WTC11 (cell line): ENCODE results near the gene OLIG1. TPM values are rescaled to one million over a fixed set of nuclear protein-coding genes. Genes with fewer than 3 reads are reported as not detected.

ENCODE experiments used
- ATAC-seq: fragments of 200-7000 bp; cut with Tn5 transposase; 2 replicates; pipeline ENCODE4 v1.10.0; 2021; ENCODE audit warnings: mild to moderate bottlenecking, moderate library complexity
- CTCF ChIA-PET: fragments of 300-600 bp; sonication (Branson Sonifier 250); formaldehyde crosslinking; loops from one replicate; lab custom pipeline; 2021; ENCODE audit warnings: antibody characterized with exemption; lab: Charles Lee
- POLR2A ChIA-PET: fragments of 350-600 bp; sonication (Branson Sonifier 250); formaldehyde crosslinking; loops from one replicate; lab custom pipeline; 2021; ENCODE audit warnings: antibody characterized with exemption; lab: Charles Lee
- DNase-seq: peaks from one replicate; pipeline ENCODE4 v3.0.0; 2021; ENCODE audit warnings: low spot score
- H3K27ac Mint-ChIP-seq: 2 replicates; pipeline ENCODE4 v1.8.0; 2021; ENCODE audit warnings: mixed read lengths
- H3K27me3 Mint-ChIP-seq: 2 replicates; pipeline ENCODE4 v1.8.0; 2021; ENCODE audit warnings: low read depth, mild to moderate bottlenecking, moderate library complexity, mixed read lengths
- H3K36me3 Mint-ChIP-seq: 2 replicates; pipeline ENCODE4 v1.8.0; 2021; ENCODE audit warnings: mixed read lengths
- H3K4me1 Mint-ChIP-seq: 2 replicates; pipeline ENCODE4 v1.8.0; 2022; ENCODE audit warnings: mixed read lengths
- H3K4me3 Mint-ChIP-seq: 2 replicates; pipeline ENCODE4 v1.8.0; 2021; ENCODE audit warnings: mild to moderate bottlenecking, moderate library complexity, mixed read lengths
- H3K9me3 Mint-ChIP-seq: 2 replicates; pipeline ENCODE4 v1.8.0; 2021; ENCODE audit warnings: mixed read lengths
- ETV6 ChIP-seq: sonication (generic); formaldehyde crosslinking; IDR thresholded peaks from 2 replicates; pipeline ENCODE4 v1.8.1; 2022; ENCODE audit warnings: mild to moderate bottlenecking, missing genetic modification reagents
- GABPB1 ChIP-seq: sonication (generic); formaldehyde crosslinking; IDR thresholded peaks from 2 replicates; pipeline ENCODE4 v1.8.1; 2023; ENCODE audit warnings: mild to moderate bottlenecking, missing genetic modification reagents
- GRHL2 ChIP-seq: fragments of 250-450 bp; sonication (Bioruptor Pico); IDR thresholded peaks from 2 replicates; pipeline ENCODE4 v1.8.0; 2022; ENCODE audit warnings: mild to moderate bottlenecking, moderate library complexity; ENCODE audit not compliant: insufficient replicate concordance, severe bottlenecking
- KAT7 ChIP-seq: sonication (generic); formaldehyde crosslinking; IDR thresholded peaks from 2 replicates; pipeline ENCODE4 v1.8.1; 2023; ENCODE audit warnings: missing genetic modification reagents, mild to moderate bottlenecking, borderline replicate concordance
- NFATC4 ChIP-seq: fragments of 250-450 bp; sonication (Bioruptor Pico); IDR thresholded peaks from 2 replicates; pipeline ENCODE4 v1.9.0; 2021; ENCODE audit warnings: mild to moderate bottlenecking
- NFYB ChIP-seq: sonication (generic); formaldehyde crosslinking; conservative IDR thresholded peaks from 2 replicates; pipeline ENCODE4 v1.8.0; 2022; ENCODE audit warnings: low read depth, missing genetic modification reagents
- NR3C1 ChIP-seq: sonication (generic); formaldehyde crosslinking; conservative IDR thresholded peaks from 2 replicates; pipeline ENCODE4 v1.8.1; 2023; ENCODE audit warnings: low read depth, mild to moderate bottlenecking, missing genetic modification reagents
- OVOL2 ChIP-seq: fragments of 250-450 bp; sonication (Bioruptor Pico); IDR thresholded peaks from 2 replicates; pipeline ENCODE4 v1.9.0; 2021; ENCODE audit warnings: mild to moderate bottlenecking, borderline replicate concordance
- SMAD4 ChIP-seq: sonication (generic); formaldehyde crosslinking; IDR thresholded peaks from 2 replicates; pipeline ENCODE4 v1.8.0; 2022; ENCODE audit warnings: mild to moderate bottlenecking, missing genetic modification reagents
- ZNF317 ChIP-seq: sonication (generic); formaldehyde crosslinking; IDR thresholded peaks from 2 replicates; pipeline ENCODE4 v1.8.1; 2023; ENCODE audit warnings: low read depth, mild to moderate bottlenecking, moderate library complexity, missing genetic modification reagents, borderline replicate concordance
- ZNF396 ChIP-seq: fragments of 250-450 bp; sonication (Bioruptor Pico); IDR thresholded peaks from 2 replicates; pipeline ENCODE4 v1.8.0; 2021; ENCODE audit warnings: mild to moderate bottlenecking, moderate library complexity, borderline replicate concordance
- ZNF416 ChIP-seq: fragments of 250-450 bp; sonication (Bioruptor Pico); IDR thresholded peaks from 2 replicates; pipeline ENCODE4 v1.9.0; 2021; ENCODE audit warnings: mild to moderate bottlenecking, inconsistent platforms
- ZNF423 ChIP-seq: fragments of 250-450 bp; sonication (Bioruptor Pico); IDR thresholded peaks from 2 replicates; pipeline ENCODE4 v2.1.2; 2022; ENCODE audit warnings: mild to moderate bottlenecking, moderate library complexity
- total RNA-seq: library from RNA; stranded (reverse); gene quantifications from 3 replicates; pipeline ENCODE4 v1.2.3, GENCODE V29; 2021
- TF ChIP-seq, protein P1 (sequence below): fragments of 250-450 bp; sonication (Bioruptor Pico); IDR thresholded peaks from 2 replicates; pipeline ENCODE4 v1.9.0; 2021; ENCODE audit warnings: mild to moderate bottlenecking
- TF ChIP-seq, protein P2 (sequence below): sonication (generic); formaldehyde crosslinking; IDR thresholded peaks from 2 replicates; pipeline ENCODE4 v1.8.1; 2023; ENCODE audit warnings: mild to moderate bottlenecking, missing genetic modification reagents, moderate library complexity
- TF ChIP-seq, protein P3 (sequence below): fragments of 250-450 bp; sonication (Bioruptor Pico); IDR thresholded peaks from 2 replicates; pipeline ENCODE4 v2.1.2; 2022; ENCODE audit warnings: mild to moderate bottlenecking, moderate library complexity
- TF ChIP-seq, protein P4 (sequence below): sonication (generic); formaldehyde crosslinking; IDR thresholded peaks from 2 replicates; pipeline ENCODE4 v1.8.1; 2022; ENCODE audit warnings: mild to moderate bottlenecking, moderate library complexity, missing genetic modification reagents

OLIG1 gene
- total RNA-seq, 1 experiment from 2014 or later = 2.1 TPM

DNA sequence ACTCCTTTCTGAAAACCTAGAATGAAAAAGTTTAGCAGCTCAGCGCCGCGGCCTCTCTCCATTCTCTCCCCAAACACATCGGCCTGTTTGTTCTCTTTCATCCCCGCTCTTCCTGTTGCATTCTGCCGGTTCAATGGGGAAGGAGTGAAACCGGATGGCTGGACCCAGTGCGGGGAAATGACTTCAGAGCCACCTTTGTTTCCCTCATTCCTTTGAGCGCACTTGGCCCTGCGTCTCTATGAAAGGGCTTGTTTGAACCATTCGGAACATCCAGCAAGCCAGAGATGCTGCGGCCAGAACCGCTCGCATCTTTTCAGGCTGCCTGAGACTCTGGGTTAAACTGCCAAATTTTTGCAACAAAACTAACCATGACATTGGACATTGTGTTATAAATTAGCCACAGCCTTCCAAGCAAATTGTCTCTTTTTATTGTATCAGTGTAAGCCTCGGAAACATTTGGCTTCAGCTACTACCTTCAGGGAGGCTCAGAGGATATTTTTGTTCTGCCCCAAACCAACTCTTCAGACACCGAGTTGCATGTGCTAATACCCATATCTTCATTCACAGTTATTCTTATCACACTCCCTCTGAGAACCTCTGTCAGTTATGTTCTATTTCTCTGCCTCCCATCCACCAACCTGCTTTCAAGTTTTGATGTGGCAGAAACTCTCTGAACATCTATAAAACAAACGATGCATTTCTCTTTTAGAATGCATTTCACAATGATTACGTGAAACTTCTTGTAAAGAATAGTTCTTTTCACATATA is 5.1 kb upstream of the OLIG1 start:
- peaks cover 81% of the 10 kb centered on the region for H3K27me3 Mint-ChIP-seq
- H3K27ac Mint-ChIP-seq = no peak overlapping the region
- ChIA-PET POLR2A (interaction anchor here (0.6 to 1.3 kb wide), 2 partner anchors 39 to 62 kb away, joined by 3 read pairs; partner anchors contain the start of gene OLIG2), CTCF (interaction anchor here (0.7 to 4.0 kb wide), 9 partner anchors 11 to 124 kb away, joined by 3 to 25 read pairs (median 4); no protein-coding TSS in a partner anchor)
- ATAC-seq = peak; percentile 78
- peaks cover 23% of the 10 kb centered on the region for H3K4me1 Mint-ChIP-seq
- no peaks in the 10 kb centered on the region for H3K36me3 Mint-ChIP-seq
- no peak for DNase-seq
- TF ChIP-seq SMAD4 (CRISPR knock-in tag) (no peak), GRHL2 (CRISPR knock-in tag) (no peak), ZNF396 (CRISPR knock-in tag) (no peak)
- TF ChIP-seq, protein P1, sequence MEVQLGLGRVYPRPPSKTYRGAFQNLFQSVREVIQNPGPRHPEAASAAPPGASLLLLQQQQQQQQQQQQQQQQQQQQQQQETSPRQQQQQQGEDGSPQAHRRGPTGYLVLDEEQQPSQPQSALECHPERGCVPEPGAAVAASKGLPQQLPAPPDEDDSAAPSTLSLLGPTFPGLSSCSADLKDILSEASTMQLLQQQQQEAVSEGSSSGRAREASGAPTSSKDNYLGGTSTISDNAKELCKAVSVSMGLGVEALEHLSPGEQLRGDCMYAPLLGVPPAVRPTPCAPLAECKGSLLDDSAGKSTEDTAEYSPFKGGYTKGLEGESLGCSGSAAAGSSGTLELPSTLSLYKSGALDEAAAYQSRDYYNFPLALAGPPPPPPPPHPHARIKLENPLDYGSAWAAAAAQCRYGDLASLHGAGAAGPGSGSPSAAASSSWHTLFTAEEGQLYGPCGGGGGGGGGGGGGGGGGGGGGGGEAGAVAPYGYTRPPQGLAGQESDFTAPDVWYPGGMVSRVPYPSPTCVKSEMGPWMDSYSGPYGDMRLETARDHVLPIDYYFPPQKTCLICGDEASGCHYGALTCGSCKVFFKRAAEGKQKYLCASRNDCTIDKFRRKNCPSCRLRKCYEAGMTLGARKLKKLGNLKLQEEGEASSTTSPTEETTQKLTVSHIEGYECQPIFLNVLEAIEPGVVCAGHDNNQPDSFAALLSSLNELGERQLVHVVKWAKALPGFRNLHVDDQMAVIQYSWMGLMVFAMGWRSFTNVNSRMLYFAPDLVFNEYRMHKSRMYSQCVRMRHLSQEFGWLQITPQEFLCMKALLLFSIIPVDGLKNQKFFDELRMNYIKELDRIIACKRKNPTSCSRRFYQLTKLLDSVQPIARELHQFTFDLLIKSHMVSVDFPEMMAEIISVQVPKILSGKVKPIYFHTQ (CRISPR knock-in tag) = no peak
- TF ChIP-seq, protein P2, sequence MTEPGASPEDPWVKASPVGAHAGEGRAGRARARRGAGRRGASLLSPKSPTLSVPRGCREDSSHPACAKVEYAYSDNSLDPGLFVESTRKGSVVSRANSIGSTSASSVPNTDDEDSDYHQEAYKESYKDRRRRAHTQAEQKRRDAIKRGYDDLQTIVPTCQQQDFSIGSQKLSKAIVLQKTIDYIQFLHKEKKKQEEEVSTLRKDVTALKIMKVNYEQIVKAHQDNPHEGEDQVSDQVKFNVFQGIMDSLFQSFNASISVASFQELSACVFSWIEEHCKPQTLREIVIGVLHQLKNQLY = no peak
- H3K4me3 Mint-ChIP-seq = peak overlapping the region; percentile 50
- H3K9me3 Mint-ChIP-seq = peaks cover 5% of the 10 kb centered on the region; the same call in 1 of the 2 replicates

DNA sequence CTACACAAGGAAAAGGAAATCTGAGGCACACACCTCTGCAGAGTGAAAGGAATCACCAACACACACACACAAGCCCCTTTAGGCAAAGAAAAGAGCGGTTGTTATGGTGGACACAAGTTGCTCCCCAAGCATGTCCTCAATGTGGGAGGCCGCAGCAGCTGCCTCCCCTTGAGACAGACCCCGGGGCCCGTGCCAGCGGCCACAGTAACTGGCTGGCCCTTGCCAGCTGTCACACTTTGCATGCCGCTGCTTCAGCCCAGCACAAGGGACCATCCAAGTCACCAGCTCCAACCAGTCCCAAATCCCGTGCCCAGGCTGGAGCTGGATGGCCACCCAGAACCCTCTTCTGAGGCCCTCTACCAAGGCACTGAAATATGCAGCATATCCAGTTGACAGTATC is 2.9 kb upstream of the OLIG1 start:
- POLR2A ChIA-PET = no interaction called here
- DNase-seq = no peak
- H3K9me3 Mint-ChIP-seq = peaks cover 5% of the 10 kb centered on the region; the same call in 1 of the 2 replicates
- H3K36me3 Mint-ChIP-seq = no peaks in the 10 kb centered on the region
- no peak for ATAC-seq
- CTCF ChIA-PET = no interaction called here
- H3K4me1 Mint-ChIP-seq = peaks cover 27% of the 10 kb centered on the region
- H3K27ac Mint-ChIP-seq = no peak overlapping the region
- H3K4me3 Mint-ChIP-seq = no peak overlapping the region
- TF ChIP-seq, protein P3, sequence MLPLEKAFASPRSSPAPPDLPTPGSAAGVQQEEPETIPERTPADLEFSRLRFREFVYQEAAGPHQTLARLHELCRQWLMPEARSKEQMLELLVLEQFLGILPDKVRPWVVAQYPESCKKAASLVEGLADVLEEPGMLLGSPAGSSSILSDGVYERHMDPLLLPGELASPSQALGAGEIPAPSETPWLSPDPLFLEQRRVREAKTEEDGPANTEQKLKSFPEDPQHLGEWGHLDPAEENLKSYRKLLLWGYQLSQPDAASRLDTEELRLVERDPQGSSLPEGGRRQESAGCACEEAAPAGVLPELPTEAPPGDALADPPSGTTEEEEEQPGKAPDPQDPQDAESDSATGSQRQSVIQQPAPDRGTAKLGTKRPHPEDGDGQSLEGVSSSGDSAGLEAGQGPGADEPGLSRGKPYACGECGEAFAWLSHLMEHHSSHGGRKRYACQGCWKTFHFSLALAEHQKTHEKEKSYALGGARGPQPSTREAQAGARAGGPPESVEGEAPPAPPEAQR (CRISPR knock-in tag) = no peak
- no peak for TF ChIP-seq NFYB (CRISPR knock-in tag)
- TF ChIP-seq ETV6 (CRISPR knock-in tag) = no peak
- TF ChIP-seq KAT7 (CRISPR knock-in tag) = no peak
- no peak for TF ChIP-seq ZNF317 (CRISPR knock-in tag)
- TF ChIP-seq ZNF416 = no peak
- no peak for TF ChIP-seq NFATC4 (CRISPR knock-in tag)
- no peak for TF ChIP-seq OVOL2 (CRISPR knock-in tag)
- no peak for TF ChIP-seq GABPB1 (CRISPR knock-in tag)
- TF ChIP-seq, protein P4, sequence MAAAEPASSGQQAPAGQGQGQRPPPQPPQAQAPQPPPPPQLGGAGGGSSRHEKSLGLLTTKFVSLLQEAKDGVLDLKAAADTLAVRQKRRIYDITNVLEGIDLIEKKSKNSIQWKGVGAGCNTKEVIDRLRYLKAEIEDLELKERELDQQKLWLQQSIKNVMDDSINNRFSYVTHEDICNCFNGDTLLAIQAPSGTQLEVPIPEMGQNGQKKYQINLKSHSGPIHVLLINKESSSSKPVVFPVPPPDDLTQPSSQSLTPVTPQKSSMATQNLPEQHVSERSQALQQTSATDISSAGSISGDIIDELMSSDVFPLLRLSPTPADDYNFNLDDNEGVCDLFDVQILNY = no peak
- no peak for TF ChIP-seq ZNF423 (CRISPR knock-in tag)
- TF ChIP-seq NR3C1 (CRISPR knock-in tag) = no peak
- TF ChIP-seq, all 79 proteins: peak for 0
- H3K27me3 Mint-ChIP-seq = peaks cover 87% of the 10 kb centered on the region
